Measurements from ENCODE around the gene YWHAH. TPM values are rescaled to one million over a fixed set of nuclear protein-coding genes. Genes with fewer than 3 reads are reported as not detected.

Gene YWHAH
- total and polyA plus RNA-seq, 2 of the 4 experiments (the other 2 are of a cell fraction) = 147 to 173 TPM

- Histone ChIP-seq H3K79me1 (ENCODE audit: low read depth in 1 of 2, low read length in 2 of 2) (peaks cover 54 to 85% of the 10 kb centered on the region in 2 experiments), H3K4me2 (ENCODE audit: low read depth, low read length) (no peak overlapping the region), H3K9me3 (ENCODE audit: control insufficient read depth, insufficient read depth, low read length) (no peaks in the 10 kb centered on the region), H3K27me3 (ENCODE audit: control insufficient read depth, insufficient read depth, low read length) (no peaks in the 10 kb centered on the region), H4K91ac (ENCODE audit: insufficient read depth, low read depth, low read length) (no peak overlapping the region), H3K14ac (replicated peaks; ENCODE audit: low read depth, low read length) (no peak overlapping the region), H4K5ac (ENCODE audit: low read depth, low read length) (no peak overlapping the region), H2BK5ac (ENCODE audit: low read depth, low read length, poor library complexity, severe bottlenecking) (no peak overlapping the region), H2BK120ac (ENCODE audit: low read depth, low read length) (no peak overlapping the region), H4K20me1 (ENCODE audit: insufficient read depth, low read length) (peaks cover 76% of the 10 kb centered on the region), H3K18ac (ENCODE audit: low read depth, low read length) (no peak overlapping the region), H3K56ac (ENCODE audit: extremely low read depth, insufficient read depth, low read length) (no peak overlapping the region), H2BK15ac (ENCODE audit: low read depth, low read length) (no peak overlapping the region), H2AK9ac (replicated peaks; ENCODE audit: low read depth, low read length, poor library complexity) (no peak overlapping the region), H4K8ac (ENCODE audit: low read depth in 2 of 2, low read length in 2 of 2) (no peak overlapping the region), H2BK20ac (ENCODE audit: low read depth, low read length) (no peak overlapping the region), H3K9me1 (ENCODE audit: insufficient read depth, low read length) (peaks cover 34% of the 10 kb centered on the region), H3K4ac (ENCODE audit: low read depth, low read length) (no peak overlapping the region), H3K23ac (ENCODE audit: low read depth, low read length) (no peak overlapping the region), H2AFZ (replicated peaks; ENCODE audit: low read length, poor library complexity) (no peak overlapping the region), H3K4me1 (ENCODE audit: control insufficient read depth, insufficient read depth, low read length) (peaks cover 12% of the 10 kb centered on the region), H3K36me3 (ENCODE audit: control insufficient read depth, insufficient read depth, low read length) (peaks cover 25% of the 10 kb centered on the region), H3K27ac (ENCODE audit: insufficient read depth, low read length) (no peak overlapping the region), H3K9ac (ENCODE audit: low read depth, low read length) (no peak overlapping the region), H2AK5ac (ENCODE audit: low read depth, low read length) (no peak overlapping the region), H3K4me3 (ENCODE audit: insufficient read depth, low read depth, low read length) (no peak overlapping the region)
- TF ChIP-seq CEBPB (IDR thresholded peaks at IDR 0.05; ENCODE audit: low read depth, low read length) (no peak), CHD1 (IDR thresholded peaks at IDR 0.05; ENCODE audit: low read depth, low read length) (no peak), RFX5 (IDR thresholded peaks at IDR 0.05; ENCODE audit: low read depth, low read length) (no peak), MAFK (IDR thresholded peaks at IDR 0.05; ENCODE audit: low read depth, low read length) (no peak), MXI1 (IDR thresholded peaks at IDR 0.05; ENCODE audit: borderline replicate concordance, low read depth, low read length) (no peak), POLR2A (IDR thresholded peaks at IDR 0.05; ENCODE audit: low read depth, low read length) (no peak), BHLHE40 (IDR thresholded peaks at IDR 0.05; ENCODE audit: low read depth, low read length) (no peak), RAD21 (IDR thresholded peaks at IDR 0.05; ENCODE audit: low read length) (no peak), FOS (IDR thresholded peaks at IDR 0.05; ENCODE audit: low read depth, low read length) (no peak)
- intact Hi-C loops (cut with micrococcal nuclease) = loop anchor here (5.0 kb wide), 3 partner anchors 126 to 391 kb away; partner anchors contain the start of genes DEPDC5 and PRR14L
- no TSS peak for BruUV-seq (replicated peaks)
- ChIA-PET POLR2A (ENCODE audit: unreplicated experiment) (no interaction called here), CTCF (interaction anchor here (0.6 to 1.1 kb wide), 2 partner anchors 17 to 287 kb away, joined by 3 read pairs; no protein-coding TSS in a partner anchor)
- ATAC-seq (ENCODE audit: low read depth) (no peak), DNase-seq (no peak)
- dilution Hi-C loops (cut with HindIII; ENCODE audit: low sequenced_read_pairs, unreplicated experiment) = no loop called here
- 80% methylated on average over 1 of the region's 3 CpGs; no CpG with 5 or more reads in 1 of the 2 experiments for WGBS, 2 experiments (ENCODE audit: extremely low coverage in 2 of 2, insufficient read length in 1 of 2)
- in situ Hi-C loops (cut with MboI; ENCODE audit: low sequenced_read_pairs) = loop anchor here (25.0 kb wide), 2 partner anchors 391 to 859 kb away; partner anchors contain the start of gene TIMP3
Measured at GRCh38 chr22:31953261-31953660, 8.9 kb downstream of the YWHAH start.
